GM12891 (cell line): ENCODE data around the gene MRPL40.

Source experiments
- PAX5 ChIP-seq: IDR thresholded peaks from 2 replicates; pipeline ENCODE4 v1.6.1; 2011; ENCODE audit warnings: low read length, moderate library complexity, mild to moderate bottlenecking; ENCODE audit not compliant: insufficient read depth, severe bottlenecking
- POLR2A ChIP-seq: IDR thresholded peaks from 2 replicates; pipeline ENCODE4 v1.6.1; 2011; ENCODE audit warnings: low read depth, low read length, control low read depth
- POU2F2 ChIP-seq: IDR thresholded peaks from 2 replicates; pipeline ENCODE4 v1.6.1; 2011; ENCODE audit warnings: low read depth, mild to moderate bottlenecking, control low read depth, low read length, moderate library complexity
- TAF1 ChIP-seq: IDR thresholded peaks from 2 replicates; pipeline ENCODE4 v1.6.1; 2011; ENCODE audit warnings: low read depth, low read length, control low read depth

- TF ChIP-seq POLR2A (no peak), POU2F2 (no peak), TAF1 (no peak), PAX5 (no peak)
Observed at GRCh38 chr22:19394274-19395050, 37.9 kb upstream of the MRPL40 start.
